ENCODE results near the gene SRD5A3.

The SRD5A3 gene

DNA sequence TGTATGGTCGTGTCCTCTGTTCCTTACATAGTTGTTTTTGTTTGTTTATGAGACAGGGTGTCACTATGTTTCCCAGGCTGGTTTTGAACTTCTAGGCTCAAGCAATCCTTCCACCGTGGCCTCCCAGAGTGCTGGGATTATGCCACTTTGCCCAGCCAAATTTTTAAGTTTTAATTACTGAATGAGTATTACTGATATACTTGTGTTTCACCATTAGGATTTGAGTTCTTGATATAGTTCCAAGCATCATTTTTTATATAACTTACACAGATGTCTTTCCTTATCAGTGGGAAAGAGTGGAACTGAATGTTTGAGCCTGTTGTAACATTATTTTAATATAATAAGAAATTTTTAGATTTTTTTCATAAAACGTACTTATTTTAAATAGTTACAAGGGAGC, 70.1 kb downstream of the SRD5A3 start:
- no peak for DNase-seq (ENCODE audit: low read depth)
- no peak overlapping the region for H3K4me3 ChIP-seq (ENCODE audit: low read length)
- TF ChIP-seq, protein P1, sequence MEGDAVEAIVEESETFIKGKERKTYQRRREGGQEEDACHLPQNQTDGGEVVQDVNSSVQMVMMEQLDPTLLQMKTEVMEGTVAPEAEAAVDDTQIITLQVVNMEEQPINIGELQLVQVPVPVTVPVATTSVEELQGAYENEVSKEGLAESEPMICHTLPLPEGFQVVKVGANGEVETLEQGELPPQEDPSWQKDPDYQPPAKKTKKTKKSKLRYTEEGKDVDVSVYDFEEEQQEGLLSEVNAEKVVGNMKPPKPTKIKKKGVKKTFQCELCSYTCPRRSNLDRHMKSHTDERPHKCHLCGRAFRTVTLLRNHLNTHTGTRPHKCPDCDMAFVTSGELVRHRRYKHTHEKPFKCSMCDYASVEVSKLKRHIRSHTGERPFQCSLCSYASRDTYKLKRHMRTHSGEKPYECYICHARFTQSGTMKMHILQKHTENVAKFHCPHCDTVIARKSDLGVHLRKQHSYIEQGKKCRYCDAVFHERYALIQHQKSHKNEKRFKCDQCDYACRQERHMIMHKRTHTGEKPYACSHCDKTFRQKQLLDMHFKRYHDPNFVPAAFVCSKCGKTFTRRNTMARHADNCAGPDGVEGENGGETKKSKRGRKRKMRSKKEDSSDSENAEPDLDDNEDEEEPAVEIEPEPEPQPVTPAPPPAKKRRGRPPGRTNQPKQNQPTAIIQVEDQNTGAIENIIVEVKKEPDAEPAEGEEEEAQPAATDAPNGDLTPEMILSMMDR (IDR thresholded peaks at IDR 0.05; ENCODE audit: insufficient read depth, low read depth, low read length, missing control alignments) = no peak

Measured in epithelial cell of esophagus (primary cell).